WTC11 (cell line): ENCODE measurements around the gene EHD3. TPM values are rescaled to one million over a fixed set of nuclear protein-coding genes. Genes with fewer than 3 reads are reported as not detected.
A peak's percentile ranks its signal among the peaks of the same experiment; 100 is the strongest.

Experiments used
- ATAC-seq: fragments of 200-7000 bp; cut with Tn5 transposase; 2 replicates; pipeline ENCODE4 v1.10.0; 2021; ENCODE audit warnings: mild to moderate bottlenecking, moderate library complexity
- CTCF ChIA-PET: fragments of 300-600 bp; sonication (Branson Sonifier 250); formaldehyde crosslinking; loops from one replicate; lab custom pipeline; 2021; ENCODE audit warnings: antibody characterized with exemption; lab: Charles Lee
- POLR2A ChIA-PET: fragments of 350-600 bp; sonication (Branson Sonifier 250); formaldehyde crosslinking; loops from one replicate; lab custom pipeline; 2021; ENCODE audit warnings: antibody characterized with exemption; lab: Charles Lee
- DNase-seq: peaks from one replicate; pipeline ENCODE4 v3.0.0; 2021; ENCODE audit warnings: low spot score
- H3K27ac Mint-ChIP-seq: 2 replicates; pipeline ENCODE4 v1.8.0; 2021; ENCODE audit warnings: mixed read lengths
- H3K27me3 Mint-ChIP-seq: 2 replicates; pipeline ENCODE4 v1.8.0; 2021; ENCODE audit warnings: low read depth, mild to moderate bottlenecking, moderate library complexity, mixed read lengths
- H3K36me3 Mint-ChIP-seq: 2 replicates; pipeline ENCODE4 v1.8.0; 2021; ENCODE audit warnings: mixed read lengths
- H3K4me1 Mint-ChIP-seq: 2 replicates; pipeline ENCODE4 v1.8.0; 2022; ENCODE audit warnings: mixed read lengths
- H3K4me3 Mint-ChIP-seq: 2 replicates; pipeline ENCODE4 v1.8.0; 2021; ENCODE audit warnings: mild to moderate bottlenecking, moderate library complexity, mixed read lengths
- H3K9me3 Mint-ChIP-seq: 2 replicates; pipeline ENCODE4 v1.8.0; 2021; ENCODE audit warnings: mixed read lengths
- CBFB ChIP-seq: sonication (generic); formaldehyde crosslinking; IDR thresholded peaks from 2 replicates; pipeline ENCODE4 v1.8.1; 2022; ENCODE audit warnings: mild to moderate bottlenecking, low read depth, missing genetic modification reagents
- ESRRA ChIP-seq: sonication (generic); formaldehyde crosslinking; IDR thresholded peaks from 2 replicates; pipeline ENCODE4 v1.8.1; 2022; ENCODE audit warnings: mild to moderate bottlenecking, missing genetic modification reagents, borderline replicate concordance
- FOXP1 ChIP-seq: sonication (generic); formaldehyde crosslinking; IDR thresholded peaks from 2 replicates; pipeline ENCODE4 v1.8.0; 2022; ENCODE audit warnings: missing genetic modification reagents, mild to moderate bottlenecking, moderate library complexity, borderline replicate concordance
- HMGA2 ChIP-seq: fragments of 250-450 bp; sonication (Bioruptor Pico); IDR thresholded peaks from 2 replicates; pipeline ENCODE4 v1.4.0; 2021; ENCODE audit warnings: mild to moderate bottlenecking, moderate library complexity
- HMGXB4 ChIP-seq: sonication (generic); formaldehyde crosslinking; IDR thresholded peaks from 2 replicates; pipeline ENCODE4 v1.8.1; 2023; ENCODE audit warnings: mild to moderate bottlenecking, moderate library complexity, missing genetic modification reagents
- JAZF1 ChIP-seq: fragments of 250-450 bp; sonication (Bioruptor Pico); IDR thresholded peaks from 2 replicates; pipeline ENCODE4 v1.9.0; 2021; ENCODE audit warnings: moderate library complexity, mild to moderate bottlenecking, inconsistent platforms
- MXD4 ChIP-seq: fragments of 250-450 bp; sonication (Bioruptor Pico); IDR thresholded peaks from 2 replicates; pipeline ENCODE4 v1.8.0; 2021; ENCODE audit warnings: mild to moderate bottlenecking, moderate library complexity, borderline replicate concordance
- MYBL2 ChIP-seq: sonication (generic); formaldehyde crosslinking; IDR thresholded peaks from 2 replicates; pipeline ENCODE4 v1.8.1; 2023; ENCODE audit warnings: mild to moderate bottlenecking, moderate library complexity, missing genetic modification reagents
- RORB ChIP-seq: fragments of 250-450 bp; sonication (Bioruptor Pico); IDR thresholded peaks from 2 replicates; pipeline ENCODE4 v1.9.0; 2021; ENCODE audit warnings: mild to moderate bottlenecking
- TP53 ChIP-seq: sonication (generic); formaldehyde crosslinking; IDR thresholded peaks from 2 replicates; pipeline ENCODE4 v1.8.1; 2023; ENCODE audit warnings: mild to moderate bottlenecking, missing genetic modification reagents
- ZBTB21 ChIP-seq: sonication (generic); formaldehyde crosslinking; IDR thresholded peaks from 2 replicates; pipeline ENCODE4 v1.8.1; 2023; ENCODE audit warnings: mild to moderate bottlenecking, missing genetic modification reagents, borderline replicate concordance
- ZNF232 ChIP-seq: sonication (generic); formaldehyde crosslinking; IDR thresholded peaks from 2 replicates; pipeline ENCODE4 v1.8.0; 2022; ENCODE audit warnings: mild to moderate bottlenecking, missing genetic modification reagents
- ZNF416 ChIP-seq: fragments of 250-450 bp; sonication (Bioruptor Pico); IDR thresholded peaks from 2 replicates; pipeline ENCODE4 v1.9.0; 2021; ENCODE audit warnings: mild to moderate bottlenecking, inconsistent platforms
- ZNF671 ChIP-seq: fragments of 250-450 bp; sonication (Bioruptor Pico); IDR thresholded peaks from 2 replicates; pipeline ENCODE4 v1.8.0; 2021; ENCODE audit warnings: mild to moderate bottlenecking
- total RNA-seq: library from RNA; stranded (reverse); gene quantifications from 3 replicates; pipeline ENCODE4 v1.2.3, GENCODE V29; 2021
- TF ChIP-seq, protein P1 (sequence below): sonication (generic); formaldehyde crosslinking; IDR thresholded peaks from 2 replicates; pipeline ENCODE4 v1.8.0; 2022; ENCODE audit warnings: missing genetic modification reagents
- TF ChIP-seq, protein P2 (sequence below): sonication (generic); formaldehyde crosslinking; IDR thresholded peaks from 2 replicates; pipeline ENCODE4 v1.8.0; 2022; ENCODE audit warnings: mild to moderate bottlenecking, missing genetic modification reagents
- TF ChIP-seq, protein P3 (sequence below): sonication (generic); formaldehyde crosslinking; IDR thresholded peaks from 2 replicates; pipeline ENCODE4 v1.8.1; 2023; ENCODE audit warnings: mild to moderate bottlenecking, missing genetic modification reagents, moderate library complexity
- TF ChIP-seq, protein P4 (sequence below): fragments of 250-450 bp; sonication (Bioruptor Pico); IDR thresholded peaks from 2 replicates; pipeline ENCODE4 v1.8.0; 2021; ENCODE audit warnings: mild to moderate bottlenecking

EHD3 gene
- total RNA-seq, 1 experiment from 2014 or later, result 10.0 TPM

GRCh38 chr2:31192851-31193392, 41.0 kb upstream of the EHD3 start (continued):
- TF ChIP-seq, protein P1, sequence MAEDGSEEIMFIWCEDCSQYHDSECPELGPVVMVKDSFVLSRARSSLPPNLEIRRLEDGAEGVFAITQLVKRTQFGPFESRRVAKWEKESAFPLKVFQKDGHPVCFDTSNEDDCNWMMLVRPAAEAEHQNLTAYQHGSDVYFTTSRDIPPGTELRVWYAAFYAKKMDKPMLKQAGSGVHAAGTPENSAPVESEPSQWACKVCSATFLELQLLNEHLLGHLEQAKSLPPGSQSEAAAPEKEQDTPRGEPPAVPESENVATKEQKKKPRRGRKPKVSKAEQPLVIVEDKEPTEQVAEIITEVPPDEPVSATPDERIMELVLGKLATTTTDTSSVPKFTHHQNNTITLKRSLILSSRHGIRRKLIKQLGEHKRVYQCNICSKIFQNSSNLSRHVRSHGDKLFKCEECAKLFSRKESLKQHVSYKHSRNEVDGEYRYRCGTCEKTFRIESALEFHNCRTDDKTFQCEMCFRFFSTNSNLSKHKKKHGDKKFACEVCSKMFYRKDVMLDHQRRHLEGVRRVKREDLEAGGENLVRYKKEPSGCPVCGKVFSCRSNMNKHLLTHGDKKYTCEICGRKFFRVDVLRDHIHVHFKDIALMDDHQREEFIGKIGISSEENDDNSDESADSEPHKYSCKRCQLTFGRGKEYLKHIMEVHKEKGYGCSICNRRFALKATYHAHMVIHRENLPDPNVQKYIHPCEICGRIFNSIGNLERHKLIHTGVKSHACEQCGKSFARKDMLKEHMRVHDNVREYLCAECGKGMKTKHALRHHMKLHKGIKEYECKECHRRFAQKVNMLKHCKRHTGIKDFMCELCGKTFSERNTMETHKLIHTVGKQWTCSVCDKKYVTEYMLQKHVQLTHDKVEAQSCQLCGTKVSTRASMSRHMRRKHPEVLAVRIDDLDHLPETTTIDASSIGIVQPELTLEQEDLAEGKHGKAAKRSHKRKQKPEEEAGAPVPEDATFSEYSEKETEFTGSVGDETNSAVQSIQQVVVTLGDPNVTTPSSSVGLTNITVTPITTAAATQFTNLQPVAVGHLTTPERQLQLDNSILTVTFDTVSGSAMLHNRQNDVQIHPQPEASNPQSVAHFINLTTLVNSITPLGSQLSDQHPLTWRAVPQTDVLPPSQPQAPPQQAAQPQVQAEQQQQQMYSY (CRISPR knock-in tag), result no peak
- TF ChIP-seq, all 79 proteins: peak for 0

DNA sequence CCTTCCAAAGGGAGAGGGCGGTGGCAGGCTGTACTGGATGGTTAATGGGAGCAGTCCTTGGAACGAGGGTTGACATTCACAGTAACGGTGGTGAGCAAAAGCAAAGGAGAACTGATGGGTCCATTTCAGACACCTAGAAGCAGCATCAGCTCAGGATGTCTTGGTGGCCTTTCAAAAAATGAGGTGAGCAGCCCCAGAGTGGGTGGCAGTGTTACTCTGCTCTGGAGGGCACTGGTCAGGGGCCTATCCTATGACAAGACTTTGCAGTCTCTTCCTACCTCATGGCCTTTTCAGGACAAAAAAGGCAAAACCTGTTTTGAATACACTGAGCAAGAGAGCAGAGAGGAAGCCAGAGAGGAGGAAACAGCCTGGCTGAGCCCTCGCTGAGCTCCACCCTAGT, 40.1 kb upstream of the EHD3 start:
- Mint-ChIP-seq H3K36me3 (no peaks in the 10 kb centered on the region), H3K4me3 (no peak overlapping the region), H3K9me3 (peaks cover 2% of the 10 kb centered on the region), H3K4me1 (peaks cover 7% of the 10 kb centered on the region), H3K27ac (no peak overlapping the region), H3K27me3 (peaks cover 4% of the 10 kb centered on the region; the same call in 1 of the 2 replicates)
- TF ChIP-seq TP53, result no peak
- TF ChIP-seq MYBL2, result no peak
- no peak for TF ChIP-seq JAZF1 (CRISPR knock-in tag)
- TF ChIP-seq ZNF232 (CRISPR knock-in tag), result no peak
- no peak for TF ChIP-seq MXD4 (CRISPR knock-in tag)
- TF ChIP-seq HMGXB4, result no peak
- TF ChIP-seq, protein P2, sequence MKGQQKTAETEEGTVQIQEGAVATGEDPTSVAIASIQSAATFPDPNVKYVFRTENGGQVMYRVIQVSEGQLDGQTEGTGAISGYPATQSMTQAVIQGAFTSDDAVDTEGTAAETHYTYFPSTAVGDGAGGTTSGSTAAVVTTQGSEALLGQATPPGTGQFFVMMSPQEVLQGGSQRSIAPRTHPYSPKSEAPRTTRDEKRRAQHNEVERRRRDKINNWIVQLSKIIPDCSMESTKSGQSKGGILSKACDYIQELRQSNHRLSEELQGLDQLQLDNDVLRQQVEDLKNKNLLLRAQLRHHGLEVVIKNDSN (CRISPR knock-in tag), result no peak
- TF ChIP-seq RORB (CRISPR knock-in tag), result no peak
- CTCF ChIA-PET, result interaction anchor here (0.7 to 2.3 kb wide), 11 partner anchors 14 to 482 kb away, joined by 3 to 14 read pairs (median 3); partner anchors contain the start of gene GALNT14
- ATAC-seq (peak; percentile 41), DNase-seq (no peak)
- POLR2A ChIA-PET, result no interaction called here

GRCh38 chr2:31196622-31197021, 37.3 kb upstream of the EHD3 start:
- H3K4me1 Mint-ChIP-seq, result peaks cover 7% of the 10 kb centered on the region

GRCh38 chr2:31197166-31197565, 36.8 kb upstream of the EHD3 start:
- CTCF ChIA-PET, result interaction anchor here (0.6 to 1.0 kb wide), 2 partner anchors 37 to 486 kb away, joined by 3 read pairs; partner anchors contain the start of gene EHD3
- ATAC-seq, result no peak
- TF ChIP-seq, protein P1 (CRISPR knock-in tag), result no peak
- TF ChIP-seq ZNF416 (no peak), HMGA2 (CRISPR knock-in tag) (no peak), ZBTB21 (CRISPR knock-in tag) (no peak), CBFB (CRISPR knock-in tag) (no peak), FOXP1 (CRISPR knock-in tag) (no peak), ESRRA (CRISPR knock-in tag) (no peak)
- TF ChIP-seq, protein P3, sequence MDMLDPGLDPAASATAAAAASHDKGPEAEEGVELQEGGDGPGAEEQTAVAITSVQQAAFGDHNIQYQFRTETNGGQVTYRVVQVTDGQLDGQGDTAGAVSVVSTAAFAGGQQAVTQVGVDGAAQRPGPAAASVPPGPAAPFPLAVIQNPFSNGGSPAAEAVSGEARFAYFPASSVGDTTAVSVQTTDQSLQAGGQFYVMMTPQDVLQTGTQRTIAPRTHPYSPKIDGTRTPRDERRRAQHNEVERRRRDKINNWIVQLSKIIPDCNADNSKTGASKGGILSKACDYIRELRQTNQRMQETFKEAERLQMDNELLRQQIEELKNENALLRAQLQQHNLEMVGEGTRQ (CRISPR knock-in tag), result no peak
- TF ChIP-seq, protein P4, sequence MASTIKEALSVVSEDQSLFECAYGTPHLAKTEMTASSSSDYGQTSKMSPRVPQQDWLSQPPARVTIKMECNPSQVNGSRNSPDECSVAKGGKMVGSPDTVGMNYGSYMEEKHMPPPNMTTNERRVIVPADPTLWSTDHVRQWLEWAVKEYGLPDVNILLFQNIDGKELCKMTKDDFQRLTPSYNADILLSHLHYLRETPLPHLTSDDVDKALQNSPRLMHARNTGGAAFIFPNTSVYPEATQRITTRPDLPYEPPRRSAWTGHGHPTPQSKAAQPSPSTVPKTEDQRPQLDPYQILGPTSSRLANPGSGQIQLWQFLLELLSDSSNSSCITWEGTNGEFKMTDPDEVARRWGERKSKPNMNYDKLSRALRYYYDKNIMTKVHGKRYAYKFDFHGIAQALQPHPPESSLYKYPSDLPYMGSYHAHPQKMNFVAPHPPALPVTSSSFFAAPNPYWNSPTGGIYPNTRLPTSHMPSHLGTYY (CRISPR knock-in tag), result no peak

More at GRCh38 chr2:31196622-31197021, 37.3 kb upstream of the EHD3 start:
- Mint-ChIP-seq H3K4me3 (no peak overlapping the region), H3K27me3 (no peaks in the 10 kb centered on the region; the same call in 1 of the 2 replicates), H3K27ac (no peak overlapping the region), H3K9me3 (peaks cover 5% of the 10 kb centered on the region), H3K36me3 (no peaks in the 10 kb centered on the region)
- CTCF ChIA-PET, result interaction anchor here (0.6 to 1.0 kb wide), 2 partner anchors 137 to 485 kb away, joined by 3 read pairs; no protein-coding TSS in a partner anchor
- ATAC-seq, result no peak
- no peak for TF ChIP-seq ZNF671 (CRISPR knock-in tag)
- POLR2A ChIA-PET, result no interaction called here
- DNase-seq, result no peak

More at GRCh38 chr2:31197166-31197565, 36.8 kb upstream of the EHD3 start:
- Mint-ChIP-seq H3K9me3 (peaks cover 5% of the 10 kb centered on the region), H3K36me3 (no peaks in the 10 kb centered on the region), H3K4me1 (peaks cover 7% of the 10 kb centered on the region), H3K4me3 (no peak overlapping the region), H3K27ac (no peak overlapping the region), H3K27me3 (no peaks in the 10 kb centered on the region; the same call in 1 of the 2 replicates)
- POLR2A ChIA-PET, result no interaction called here
- no peak for DNase-seq
